Measurements from ENCODE around the gene WNT16.
"Not testable (repeated sequence)": the region's sequence is repeated elsewhere in the genome, so short reads cannot be mapped to it uniquely, and the experiment has no call there.

Gene WNT16

GRCh38 chr7:121307021-121307574, 21.7 kb upstream of the WNT16 start:
- DNase-seq, result no peak

DNA sequence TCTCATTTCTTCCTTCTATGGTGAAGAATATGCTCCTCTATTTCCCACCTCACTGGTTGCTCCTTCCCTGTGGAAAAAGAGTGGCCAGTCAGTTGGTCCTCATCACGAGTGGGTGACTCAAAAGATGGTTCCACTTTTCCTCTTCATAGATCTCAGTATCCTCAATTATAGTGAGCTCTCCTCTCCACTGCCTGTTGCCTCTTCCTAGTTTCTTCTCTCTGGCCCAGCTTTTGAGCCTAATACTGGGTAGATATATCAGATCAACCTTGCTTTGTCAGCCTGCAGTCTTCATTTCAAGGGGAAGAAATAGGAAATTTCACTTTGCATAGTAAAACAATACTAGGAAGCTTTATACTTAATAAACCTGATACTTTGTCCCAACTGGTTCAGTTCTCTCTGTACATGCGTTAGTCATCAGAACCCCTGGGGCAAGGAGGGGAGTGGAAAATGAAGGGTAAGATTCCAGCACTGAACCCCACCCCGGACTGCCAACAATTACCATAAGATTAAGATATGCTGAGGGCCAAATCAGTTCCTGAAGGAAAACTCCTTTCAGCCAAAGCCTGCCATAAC, 15.5 kb upstream of the WNT16 start:
- DNase-seq, result no peak

DNA sequence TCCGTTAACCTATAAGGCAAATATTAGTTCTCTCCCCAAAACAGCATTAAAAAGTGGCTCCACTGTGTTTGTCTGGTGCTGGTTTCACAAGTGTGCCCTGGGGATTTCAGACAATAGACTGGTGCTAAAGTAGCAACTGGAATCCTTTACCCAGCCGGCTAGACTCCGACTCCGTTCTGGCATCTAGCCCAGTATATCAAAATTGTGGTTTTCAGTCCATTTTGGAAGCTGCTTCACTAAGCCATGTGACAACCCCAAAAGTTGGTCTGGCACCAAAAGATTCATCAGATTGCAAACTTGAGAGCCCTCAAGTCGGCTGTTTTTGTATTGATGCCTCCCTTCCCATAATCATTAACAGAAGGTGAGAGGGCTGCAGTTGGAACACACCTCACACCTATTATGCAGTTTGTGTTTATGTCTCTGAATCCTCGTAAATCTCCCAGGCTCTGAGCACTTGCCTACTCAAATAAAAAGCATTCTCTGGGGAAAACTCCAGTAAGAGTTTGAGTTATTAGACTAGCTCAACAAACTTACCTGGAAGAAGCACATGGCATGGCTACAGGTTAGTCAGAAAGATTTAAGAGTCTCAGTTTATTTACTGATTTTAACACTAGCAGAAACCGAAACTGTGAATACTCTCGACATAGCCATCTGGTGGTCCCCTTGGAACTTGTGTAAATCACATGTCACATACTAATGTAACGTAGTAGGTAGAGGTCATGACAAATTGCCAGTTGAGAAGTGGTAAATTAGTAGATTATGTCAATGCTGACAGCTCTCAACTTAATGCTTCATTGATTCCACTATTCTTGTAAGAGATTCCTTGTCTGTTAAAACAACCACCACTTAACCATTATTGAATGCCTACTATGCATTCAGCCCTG, 14.8 kb upstream of the WNT16 start:
- no peak for DNase-seq

GRCh38 chr7:121315170-121315569, 13.6 kb upstream of the WNT16 start:
- DNase-seq, result not testable (repeated sequence)

DNA sequence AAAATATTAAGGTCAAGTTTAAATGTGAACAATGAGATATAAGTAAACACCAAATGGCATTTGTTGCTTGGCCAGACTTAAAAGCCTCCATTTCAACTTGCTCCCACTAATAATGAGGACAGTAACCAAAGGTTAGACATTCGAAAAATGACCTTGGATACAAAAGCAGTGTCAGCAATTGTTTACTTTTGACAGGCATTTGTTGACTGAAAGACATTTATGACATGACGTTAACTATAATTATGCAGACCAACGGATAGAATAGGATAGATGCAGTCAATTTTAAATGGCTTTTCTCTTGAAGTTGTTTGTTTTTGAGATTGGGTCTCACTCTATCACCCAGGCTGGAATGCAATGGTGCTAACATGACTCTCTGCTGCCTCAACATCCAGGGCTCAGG, 6.3 kb upstream of the WNT16 start:
- no peak for DNase-seq

- no peak for DNase-seq
These were observed 5.1 kb upstream of the WNT16 start for GRCh38 chr7:121323515-121324302.

DNA sequence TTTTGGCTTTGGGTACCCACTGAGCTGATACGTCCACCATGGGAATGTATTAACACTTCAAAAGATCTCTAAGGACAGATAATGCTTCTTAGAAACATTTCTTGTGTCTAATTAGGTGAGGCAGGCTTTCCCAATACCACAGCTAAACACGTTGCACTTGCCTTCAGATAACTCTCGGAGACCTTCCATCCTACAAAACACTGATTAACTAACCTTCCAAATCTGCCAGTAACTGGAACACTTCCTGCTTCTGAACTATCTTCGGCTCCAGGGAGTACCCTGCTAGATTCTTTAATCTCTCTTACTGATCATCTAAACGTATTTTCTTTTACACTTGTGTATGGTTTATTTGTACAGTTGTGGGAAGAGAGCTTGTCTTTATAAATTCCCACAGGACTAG, 1.1 kb upstream of the WNT16 start:
- no peak for DNase-seq

GRCh38 chr7:121329191-121330052, 622 bp downstream of the WNT16 start:
- no peak for DNase-seq

- DNase-seq, result no peak
These were observed 1.4 kb downstream of the WNT16 start for GRCh38 chr7:121330053-121330833.

DNA sequence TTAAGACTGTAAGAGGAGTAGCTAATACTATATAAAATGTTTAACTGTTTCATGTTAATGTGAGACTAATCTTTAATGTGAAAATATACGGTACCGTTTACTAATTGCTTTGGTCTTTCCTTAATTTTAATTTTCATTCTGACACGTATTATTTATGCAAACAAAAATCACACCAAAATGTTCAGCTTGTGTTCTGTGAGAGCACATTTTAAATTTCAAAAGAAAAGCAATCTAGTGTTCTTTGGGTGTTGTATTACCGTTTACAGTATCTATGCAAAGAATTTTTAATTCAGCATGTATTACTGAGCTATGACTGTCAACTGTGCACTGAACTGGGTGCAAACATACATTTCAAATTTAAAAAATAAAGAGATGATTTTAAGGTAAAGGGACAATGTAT, 2.2 kb downstream of the WNT16 start:
- no peak for DNase-seq

GRCh38 chr7:121331574-121331973, 2.8 kb downstream of the WNT16 start:
- no peak for DNase-seq

DNA sequence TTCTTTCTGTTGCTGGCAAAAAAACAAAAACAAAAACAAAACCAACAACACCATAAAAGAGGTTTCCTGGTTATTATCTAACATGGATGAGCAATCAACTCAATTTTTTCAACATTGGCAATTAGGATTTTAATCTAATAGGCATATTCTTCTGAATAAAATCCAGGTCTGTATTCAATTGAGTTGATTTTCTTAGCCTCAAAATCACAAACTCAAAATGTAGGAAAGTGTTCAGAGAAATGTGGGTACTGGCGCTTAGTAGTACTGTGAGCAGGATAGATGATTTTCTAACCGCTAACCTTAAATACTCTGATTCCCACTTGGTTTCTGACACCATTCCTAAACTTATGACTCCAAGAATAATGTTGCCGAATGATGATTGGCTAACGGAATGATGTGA, 5.6 kb downstream of the WNT16 start:
- DNase-seq, result no peak

- no peak for DNase-seq
These were observed 6.3 kb downstream of the WNT16 start for GRCh38 chr7:121334875-121335648.

DNA sequence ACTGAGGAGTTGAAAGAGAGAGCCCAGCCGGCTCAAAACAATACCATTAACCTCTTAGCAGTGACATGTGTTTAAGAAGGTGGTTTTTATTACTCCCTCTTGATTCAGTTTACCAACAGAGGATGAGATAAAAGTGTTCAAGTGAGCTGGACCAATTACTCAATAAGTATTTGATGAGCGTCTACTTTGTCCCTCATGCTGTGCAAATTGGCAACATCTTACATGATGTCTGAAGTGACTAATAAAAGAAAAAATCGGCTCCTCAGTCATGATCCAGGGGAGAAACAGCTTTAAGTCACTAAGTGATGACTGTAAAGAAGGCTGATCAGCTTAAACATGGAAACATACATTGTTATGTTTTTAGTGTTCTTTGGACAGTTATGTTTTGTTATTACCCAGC, 7.8 kb downstream of the WNT16 start:
- DNase-seq, result no peak

DNA sequence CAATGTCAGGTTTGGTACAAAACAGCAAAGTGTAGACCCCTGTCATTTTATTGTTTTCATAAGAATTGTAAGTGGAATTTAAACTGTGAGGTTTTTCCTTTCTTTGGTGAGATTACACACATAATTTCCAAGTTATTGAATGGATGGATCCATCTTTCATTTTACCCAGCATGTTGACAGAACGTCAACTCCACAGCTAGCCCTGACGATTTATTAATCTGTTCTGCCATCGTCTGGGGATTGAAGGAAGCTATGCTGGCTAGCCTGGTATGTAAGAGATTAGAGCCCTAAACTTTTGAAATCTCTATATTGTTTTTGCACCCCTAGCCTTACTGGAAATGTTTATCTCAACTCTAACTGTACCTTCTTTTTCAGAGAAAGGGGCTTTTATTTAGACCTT, 8.6 kb downstream of the WNT16 start:
- DNase-seq, result no peak

DNA sequence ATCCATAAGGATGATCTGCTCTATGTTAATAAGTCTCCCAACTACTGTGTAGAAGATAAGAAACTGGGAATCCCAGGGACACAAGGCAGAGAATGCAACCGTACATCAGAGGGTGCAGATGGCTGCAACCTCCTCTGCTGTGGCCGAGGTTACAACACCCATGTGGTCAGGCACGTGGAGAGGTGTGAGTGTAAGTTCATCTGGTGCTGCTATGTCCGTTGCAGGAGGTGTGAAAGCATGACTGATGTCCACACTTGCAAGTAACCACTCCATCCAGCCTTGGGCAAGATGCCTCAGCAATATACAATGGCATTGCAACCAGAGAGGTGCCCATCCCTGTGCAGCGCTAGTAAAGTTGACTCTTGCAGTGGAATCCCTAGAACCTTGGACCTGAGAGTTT, 10.3 kb downstream of the WNT16 start:
- no peak for DNase-seq

DNA sequence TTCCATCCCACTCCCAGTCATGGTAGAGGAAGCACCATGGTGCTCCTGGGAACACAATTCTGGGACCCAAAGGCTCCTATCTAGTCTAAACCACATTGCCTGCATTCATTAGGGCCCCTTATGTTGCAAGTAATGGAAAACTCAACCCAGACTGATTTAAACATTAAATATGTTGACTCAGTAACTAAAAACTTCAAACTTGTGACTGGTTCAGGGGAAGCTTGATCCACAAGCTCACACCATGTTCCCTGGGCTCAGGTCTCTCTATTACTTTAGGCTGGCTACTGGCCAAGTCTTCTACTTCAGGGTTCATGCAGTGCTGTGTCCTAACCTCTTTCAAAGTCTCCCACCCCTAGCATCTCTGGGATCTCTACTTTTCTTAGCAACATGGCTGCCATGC, 13.1 kb downstream of the WNT16 start:
- no peak for DNase-seq

- no peak for DNase-seq
These were observed 13.8 kb downstream of the WNT16 start for GRCh38 chr7:121342631-121343030.

GRCh38 chr7:121343302-121343701, 14.5 kb downstream of the WNT16 start:
- DNase-seq, result no peak

DNA sequence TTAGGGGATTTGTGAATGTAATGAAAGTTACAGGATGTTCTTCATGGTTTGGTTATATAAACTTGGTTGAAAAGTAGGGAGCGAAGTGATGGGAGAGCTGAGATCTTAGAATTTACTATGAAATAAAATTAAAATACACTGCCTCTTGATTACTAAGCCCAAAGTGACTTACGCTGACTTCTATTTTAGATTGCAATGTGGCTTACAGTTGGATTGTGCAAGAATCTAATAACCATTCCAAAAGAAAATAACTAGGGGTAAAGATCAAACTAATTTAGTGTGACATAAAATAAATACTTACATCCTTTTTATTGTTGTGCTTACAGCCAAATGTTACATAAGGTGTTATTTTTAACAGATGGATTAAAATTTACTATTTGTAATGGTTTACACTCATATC, 15.3 kb downstream of the WNT16 start:
- no peak for DNase-seq

DNA sequence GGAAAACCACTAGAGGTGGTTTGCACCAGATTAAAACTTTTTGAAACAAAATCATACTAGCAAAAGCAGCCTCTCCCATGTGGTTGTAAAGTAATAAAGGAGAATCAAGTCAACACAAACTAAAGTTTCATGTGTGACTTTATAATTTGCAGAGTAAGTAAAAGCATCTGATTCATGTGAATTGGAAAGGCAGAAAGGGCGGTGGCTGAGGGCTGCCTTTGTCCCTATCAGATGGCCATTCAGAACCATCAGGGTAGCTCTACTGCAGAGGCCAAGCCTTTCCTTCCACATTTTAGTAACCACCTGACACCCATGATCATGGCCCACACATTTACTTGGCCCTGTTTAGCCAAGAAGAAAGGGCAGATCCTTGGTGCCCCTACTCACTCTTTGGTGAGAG, 15.7 kb downstream of the WNT16 start:
- DNase-seq, result no peak
